PC-9 (cell line): ENCODE data around the gene TCEANC2. TPM values are rescaled to one million over a fixed set of nuclear protein-coding genes. Genes with fewer than 3 reads are reported as not detected.

Experiments used
- BruUV-seq: library from RNA; stranded (reverse); fragments of 400-500 nt; replicated peaks from 2 replicates; lab custom pipeline; 2021; lab: Mats Ljungman, UMichigan
- CTCF ChIA-PET: fragments of 300-600 bp; sonication (Branson Sonifier 250); formaldehyde crosslinking; loops from one replicate; lab custom pipeline; 2022; ENCODE audit warnings: antibody characterized with exemption; lab: Charles Lee
- POLR2A ChIA-PET: fragments of 300-600 bp; sonication (Branson Sonifier 250); formaldehyde crosslinking; loops from one replicate; lab custom pipeline; 2022; ENCODE audit warnings: antibody characterized with exemption; ENCODE audit not compliant: unreplicated experiment; lab: Charles Lee
- DNase-seq, 2 experiments: peaks; one replicate each; pipeline versions ENCODE4 v3.0.0 to v3.0.0-alpha.2; 2015 to 2022; ENCODE audit warnings: mixed read lengths in 1 of 2
- H2AFZ ChIP-seq: fragments of 200-600 bp; sonication (generic); 2 replicates; pipeline ENCODE4 v1.8.1; 2017; ENCODE audit warnings: antibody characterized with exemption
- H3F3A ChIP-seq: fragments of 200-600 bp; sonication (generic); 2 replicates; pipeline ENCODE4 v1.8.1; 2017; ENCODE audit warnings: antibody characterized with exemption, mild to moderate bottlenecking, low read depth; ENCODE audit not compliant: insufficient read depth
- H3K27ac ChIP-seq: fragments of 200-600 bp; sonication (generic); 2 replicates; pipeline ENCODE4 v1.6.1; 2016; ENCODE audit warnings: mixed run types
- H3K27me3 ChIP-seq: fragments of 200-600 bp; sonication (generic); 2 replicates; pipeline ENCODE4 v1.6.1; 2016; ENCODE audit warnings: low read depth, mixed run types; ENCODE audit not compliant: insufficient read depth
- H3K36me3 ChIP-seq: fragments of 200-600 bp; sonication (generic); 2 replicates; pipeline ENCODE4 v1.6.1; 2016; ENCODE audit warnings: low read depth, mixed run types
- H3K4me1 ChIP-seq: fragments of 200-600 bp; sonication (generic); replicated peaks from 2 replicates; pipeline ENCODE4 v1.6.1; 2016; ENCODE audit warnings: mixed run types; ENCODE audit not compliant: insufficient read depth
- H3K4me2 ChIP-seq: fragments of 200-600 bp; sonication (generic); 2 replicates; pipeline ENCODE4 v1.6.1; 2017; ENCODE audit warnings: mixed run types
- H3K4me3 ChIP-seq: fragments of 200-600 bp; sonication (generic); 2 replicates; pipeline ENCODE4 v1.6.1; 2016; ENCODE audit warnings: mixed run types
- H3K79me2 ChIP-seq: fragments of 200-600 bp; sonication (generic); 2 replicates; pipeline ENCODE4 v1.6.1; 2017; ENCODE audit warnings: low read depth, mixed run types
- H3K9me2 ChIP-seq: fragments of 200-600 bp; sonication (generic); 2 replicates; pipeline ENCODE4 v1.8.1; 2017; ENCODE audit warnings: mild to moderate bottlenecking; ENCODE audit not compliant: insufficient read depth
- H3K9me3 ChIP-seq: fragments of 200-600 bp; sonication (generic); 2 replicates; pipeline ENCODE4 v1.8.1; 2016; ENCODE audit warnings: low read depth; ENCODE audit not compliant: insufficient read depth
- H4K20me1 ChIP-seq: fragments of 200-600 bp; sonication (generic); 2 replicates; pipeline ENCODE4 v1.8.1; 2017; ENCODE audit not compliant: insufficient read depth
- EZH2 ChIP-seq: fragments of 200-600 bp; sonication (generic); IDR thresholded peaks from 2 replicates; pipeline ENCODE4 v1.8.0; 2017; ENCODE audit warnings: antibody characterized with exemption, low read depth
- intact Hi-C: fragments of 100-400 bp; cut with micrococcal nuclease; formaldehyde crosslinking; loops from one replicate; pipeline ENCODE4 v1.10.0; 2022; ENCODE audit not compliant: unreplicated experiment
- total RNA-seq: library from RNA; stranded (reverse); gene quantifications from 2 replicates; pipeline ENCODE4 v1.2.3, GENCODE V29; 2021
- TF ChIP-seq, protein P1 (sequence below): fragments of 200-600 bp; sonication (generic); conservative IDR thresholded peaks from 2 replicates; pipeline ENCODE4 v1.6.1; 2017; ENCODE audit warnings: mixed run types, antibody characterized with exemption, mild to moderate bottlenecking, moderate library complexity

TCEANC2 gene
- total RNA-seq, 1 experiment from 2014 or later, result 11.5 TPM

DNA sequence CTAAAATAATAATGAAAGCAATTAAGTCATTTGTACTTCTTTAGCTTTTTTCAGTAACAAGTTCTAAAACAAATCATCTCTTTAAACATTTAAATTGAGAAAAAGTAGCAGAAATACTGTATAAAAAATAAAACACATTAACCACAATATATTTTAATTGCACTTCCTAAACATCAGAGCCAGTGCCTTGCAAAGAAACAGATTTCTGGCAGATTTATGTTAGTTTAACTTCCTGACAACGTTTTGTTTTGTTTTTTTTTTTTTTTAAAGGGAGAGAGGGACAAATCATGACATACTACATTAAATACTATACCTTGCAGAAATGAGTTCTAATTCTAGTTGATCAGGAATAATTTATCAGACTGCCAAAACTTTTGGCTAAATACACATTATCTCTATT, 11.6 kb upstream of the TCEANC2 start:
- Histone ChIP-seq H3K27me3 (no peaks in the 10 kb centered on the region), H3K4me2 (no peak overlapping the region), H2AFZ (no peak overlapping the region), H3K79me2 (no peaks in the 10 kb centered on the region), H3K4me1 (no peaks in the 10 kb centered on the region), H3F3A (0 out of 2 replicates have a peak, but pooled peaks cover 3% of the 10 kb centered on the region), H3K36me3 (peaks cover 34% of the 10 kb centered on the region), H3K27ac (no peak overlapping the region), H3K9me3 (no peaks in the 10 kb centered on the region), H3K4me3 (no peak overlapping the region), H3K9me2 (no peaks in the 10 kb centered on the region), H4K20me1 (no peaks in the 10 kb centered on the region)
- intact Hi-C loops, result no loop called here
- no peak for DNase-seq
- ChIA-PET POLR2A (interaction anchor here (0.7 kb wide), 1 partner anchor 113 kb away, joined by 3 read pairs; no protein-coding TSS in a partner anchor), CTCF (no interaction called here)
- TF ChIP-seq EZH2, result no peak
- TF ChIP-seq, protein P1, sequence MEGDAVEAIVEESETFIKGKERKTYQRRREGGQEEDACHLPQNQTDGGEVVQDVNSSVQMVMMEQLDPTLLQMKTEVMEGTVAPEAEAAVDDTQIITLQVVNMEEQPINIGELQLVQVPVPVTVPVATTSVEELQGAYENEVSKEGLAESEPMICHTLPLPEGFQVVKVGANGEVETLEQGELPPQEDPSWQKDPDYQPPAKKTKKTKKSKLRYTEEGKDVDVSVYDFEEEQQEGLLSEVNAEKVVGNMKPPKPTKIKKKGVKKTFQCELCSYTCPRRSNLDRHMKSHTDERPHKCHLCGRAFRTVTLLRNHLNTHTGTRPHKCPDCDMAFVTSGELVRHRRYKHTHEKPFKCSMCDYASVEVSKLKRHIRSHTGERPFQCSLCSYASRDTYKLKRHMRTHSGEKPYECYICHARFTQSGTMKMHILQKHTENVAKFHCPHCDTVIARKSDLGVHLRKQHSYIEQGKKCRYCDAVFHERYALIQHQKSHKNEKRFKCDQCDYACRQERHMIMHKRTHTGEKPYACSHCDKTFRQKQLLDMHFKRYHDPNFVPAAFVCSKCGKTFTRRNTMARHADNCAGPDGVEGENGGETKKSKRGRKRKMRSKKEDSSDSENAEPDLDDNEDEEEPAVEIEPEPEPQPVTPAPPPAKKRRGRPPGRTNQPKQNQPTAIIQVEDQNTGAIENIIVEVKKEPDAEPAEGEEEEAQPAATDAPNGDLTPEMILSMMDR, result no peak
- BruUV-seq, result no TSS peak

DNA sequence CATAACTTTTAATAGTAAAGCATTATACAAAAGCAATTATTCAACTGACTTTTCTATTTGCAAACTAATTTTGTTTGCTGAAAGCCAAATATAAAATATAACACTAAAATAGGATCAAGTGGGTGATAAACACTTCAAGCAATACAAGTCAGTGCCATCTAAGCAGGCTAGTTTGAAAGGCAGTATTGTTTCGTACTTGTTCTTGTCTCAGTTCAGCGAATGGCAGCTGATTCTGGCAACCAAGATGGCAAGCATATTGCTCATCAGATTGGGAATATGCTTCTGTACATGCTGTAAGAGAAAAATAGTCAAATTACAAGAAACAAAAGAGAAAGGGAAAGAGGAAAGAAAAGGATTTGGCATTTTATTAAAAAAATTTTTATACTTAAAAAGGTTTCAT, 7.9 kb upstream of the TCEANC2 start:
- TF ChIP-seq, protein P1, result no peak
- TF ChIP-seq EZH2, result no peak
- peaks cover 35% of the 10 kb centered on the region for H3K79me2 ChIP-seq
- intact Hi-C loops, result no loop called here
- no peak overlapping the region for H3K27ac ChIP-seq
- H3K4me3 ChIP-seq, result no peak overlapping the region
- peaks cover 25% of the 10 kb centered on the region for H3K36me3 ChIP-seq
- H3K4me2 ChIP-seq, result no peak overlapping the region
- BruUV-seq, result no TSS peak
- peaks cover 10% of the 10 kb centered on the region for H4K20me1 ChIP-seq
- POLR2A ChIA-PET, result interaction anchor here (0.7 kb wide), 1 partner anchor 199 kb away, joined by 6 read pairs; no protein-coding TSS in a partner anchor
- CTCF ChIA-PET, result no interaction called here
- H3F3A ChIP-seq, result 0 out of 2 replicates have a peak, but pooled peaks cover 8% of the 10 kb centered on the region
- no peaks in the 10 kb centered on the region for H3K27me3 ChIP-seq
- peaks cover 8% of the 10 kb centered on the region; the same call in 1 of the 2 replicates for H3K4me1 ChIP-seq
- DNase-seq, result no peak
- no peaks in the 10 kb centered on the region for H3K9me3 ChIP-seq
- no peaks in the 10 kb centered on the region for H3K9me2 ChIP-seq
- no peak overlapping the region for H2AFZ ChIP-seq

DNA sequence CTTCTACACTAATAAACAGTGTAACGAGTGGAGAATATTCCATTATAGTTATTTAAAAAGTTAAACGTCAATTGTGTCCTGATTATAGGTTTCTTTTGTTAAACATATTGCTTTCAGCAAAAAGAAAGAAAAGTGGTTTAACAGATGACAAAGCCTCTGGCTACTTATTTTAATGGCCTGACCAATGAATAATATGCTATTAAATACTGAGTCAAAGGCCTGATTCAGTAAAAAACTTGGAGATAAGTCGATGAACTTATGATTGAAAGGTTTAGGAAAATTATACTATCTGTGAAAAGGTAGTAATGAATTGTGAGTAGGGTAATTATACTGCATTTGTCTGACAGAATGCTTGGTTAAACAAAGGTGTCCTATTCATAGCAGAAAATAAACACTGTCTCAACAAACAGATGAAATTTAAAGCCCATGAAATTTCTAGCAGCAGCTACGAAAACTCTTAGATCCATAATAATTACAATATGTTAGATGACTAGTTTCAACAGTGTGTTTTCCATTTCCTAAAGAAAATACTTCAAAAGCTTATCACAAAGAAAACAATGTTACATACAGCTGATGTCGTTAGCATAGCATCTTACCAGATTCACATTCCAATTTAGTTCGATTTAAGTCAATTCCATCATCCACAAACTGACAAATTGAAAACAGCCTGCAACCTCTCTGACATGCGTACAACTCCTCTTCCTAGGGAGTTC, 6.6 kb upstream of the TCEANC2 start:
- no peak overlapping the region for H3K4me3 ChIP-seq
- H3K27me3 ChIP-seq, result no peaks in the 10 kb centered on the region
- H3F3A ChIP-seq, result 0 out of 2 replicates have a peak, but pooled peaks cover 5% of the 10 kb centered on the region
- peaks cover 13% of the 10 kb centered on the region for H3K36me3 ChIP-seq
- CTCF ChIA-PET, result no interaction called here
- no peak for DNase-seq
- H3K9me3 ChIP-seq, result no peaks in the 10 kb centered on the region
- peaks cover 20% of the 10 kb centered on the region for H3K4me1 ChIP-seq
- H3K4me2 ChIP-seq, result no peak overlapping the region
- H3K9me2 ChIP-seq, result no peaks in the 10 kb centered on the region
- H3K79me2 ChIP-seq, result peaks cover 48% of the 10 kb centered on the region
- intact Hi-C loops, result no loop called here
- H4K20me1 ChIP-seq, result peaks cover 13% of the 10 kb centered on the region
- H2AFZ ChIP-seq, result no peak overlapping the region
- POLR2A ChIA-PET, result no interaction called here
- no TSS peak for BruUV-seq
- TF ChIP-seq EZH2, result no peak
- TF ChIP-seq, protein P1, result no peak
- no peak overlapping the region for H3K27ac ChIP-seq
